Breast epithelium (tissue), 3 donors: ENCODE measurements around the gene TCERG1L.

Experiments
- CTCF ChIP-seq, 3 donors: fragments of 450-650 bp; IDR thresholded peaks; one replicate each; pipeline ENCODE4 v1.5.1; 2016 to 2017; ENCODE audit warnings: antibody characterized with exemption in 3 of 3, mild to moderate bottlenecking in 3 of 3, moderate library complexity in 3 of 3
- POLR2AphosphoS5 ChIP-seq, 3 donors: sonication (generic); formaldehyde crosslinking; IDR thresholded peaks; one replicate each; pipeline ENCODE4 v1.6.1; 2017; ENCODE audit warnings: antibody characterized with exemption in 3 of 3

- TF ChIP-seq CTCF (IDR thresholded peaks at IDR 0.05) (no peak), POLR2AphosphoS5 (IDR thresholded peaks at IDR 0.05) (no peak)
These were observed 196.2 kb downstream of the TCERG1L start for GRCh38 chr10:131115321-131115720.
